IMR-90 (cell line): ENCODE results near the gene DTX1. TPM values are rescaled to one million over a fixed set of nuclear protein-coding genes. Genes with fewer than 3 reads are reported as not detected.

ENCODE experiments used
- ATAC-seq: fragments of 200-7000 bp; cut with Tn5 transposase; 2 replicates; pipeline ENCODE4 v1.9.1; 2020; ENCODE audit warnings: low read depth, mild to moderate bottlenecking, moderate library complexity
- BruUV-seq: library from RNA; stranded (reverse); fragments of 400-500 nt; replicated peaks from 2 replicates; lab custom pipeline; 2021; lab: Mats Ljungman, UMichigan
- CTCF ChIA-PET: fragments of 300-600 bp; formaldehyde crosslinking; extraction: SDS; loops from one replicate; lab custom pipeline; 2021; ENCODE audit warnings: antibody characterized with exemption; lab: Yijun Ruan, JAX
- POLR2A ChIA-PET: fragments of 300-600 bp; sonication (Branson Sonifier 250); formaldehyde crosslinking; loops from one replicate; lab custom pipeline; 2022; ENCODE audit warnings: antibody characterized with exemption; ENCODE audit not compliant: unreplicated experiment; lab: Charles Lee
- DNase-seq: peaks from one replicate; pipeline ENCODE4 v3.0.0; 2013
- H2AFZ ChIP-seq: replicated peaks from 2 replicates; pipeline ENCODE3; 2013; ENCODE audit warnings: low read length, mild to moderate bottlenecking; ENCODE audit not compliant: poor library complexity
- H2AK5ac ChIP-seq: 2 replicates; pipeline ENCODE4 v1.6.1; 2013; ENCODE audit warnings: low read depth, low read length, inconsistent platforms
- H2AK9ac ChIP-seq: replicated peaks from 2 replicates; pipeline ENCODE3; 2013; ENCODE audit warnings: mild to moderate bottlenecking, low read depth, low read length, moderate library complexity; ENCODE audit not compliant: poor library complexity
- H2BK120ac ChIP-seq: 2 replicates; pipeline ENCODE4 v1.6.1; 2013; ENCODE audit warnings: low read depth, low read length, inconsistent platforms
- H2BK15ac ChIP-seq: 3 replicates; pipeline ENCODE4 v1.6.1; 2013; ENCODE audit warnings: low read depth, low read length, inconsistent platforms
- H2BK20ac ChIP-seq: 2 replicates; pipeline ENCODE4 v1.6.1; 2013; ENCODE audit warnings: low read depth, mild to moderate bottlenecking, inconsistent platforms, low read length, moderate library complexity
- H2BK5ac ChIP-seq: 2 replicates; pipeline ENCODE4 v1.6.1; 2013; ENCODE audit warnings: mild to moderate bottlenecking, low read depth, low read length, inconsistent platforms; ENCODE audit not compliant: poor library complexity, severe bottlenecking
- H3K14ac ChIP-seq: replicated peaks from 2 replicates; pipeline ENCODE4 v1.6.1; 2013; ENCODE audit warnings: low read depth, low read length, inconsistent platforms
- H3K18ac ChIP-seq: 2 replicates; pipeline ENCODE4 v1.6.1; 2013; ENCODE audit warnings: low read depth, low read length, control low read depth
- H3K23ac ChIP-seq: 2 replicates; pipeline ENCODE4 v1.6.1; 2013; ENCODE audit warnings: low read depth, low read length, inconsistent platforms
- H3K27ac ChIP-seq: 2 replicates; pipeline ENCODE4 v1.5.1; 2013; ENCODE audit warnings: mild to moderate bottlenecking, control low read depth, low read length; ENCODE audit not compliant: insufficient read depth
- H3K27me3 ChIP-seq: 2 replicates; pipeline ENCODE4 v1.6.1; 2013; ENCODE audit warnings: low read length; ENCODE audit not compliant: control insufficient read depth, insufficient read depth
- H3K36me3 ChIP-seq: 2 replicates; pipeline ENCODE4 v1.6.1; 2013; ENCODE audit warnings: low read length, mixed read lengths; ENCODE audit not compliant: control insufficient read depth, insufficient read depth
- H3K4ac ChIP-seq: 2 replicates; pipeline ENCODE4 v1.6.1; 2013; ENCODE audit warnings: low read depth, low read length, inconsistent platforms
- H3K4me1 ChIP-seq: 2 replicates; pipeline ENCODE4 v1.6.1; 2013; ENCODE audit warnings: low read length, mixed read lengths; ENCODE audit not compliant: control insufficient read depth, insufficient read depth
- H3K4me2 ChIP-seq: 2 replicates; pipeline ENCODE4 v1.6.1; 2013; ENCODE audit warnings: low read depth, mild to moderate bottlenecking, control low read depth, low read length, moderate library complexity
- H3K4me3 ChIP-seq: 2 replicates; pipeline ENCODE4 v1.5.1; 2013; ENCODE audit warnings: low read depth, mild to moderate bottlenecking, control low read depth, low read length, moderate library complexity; ENCODE audit not compliant: insufficient read depth
- H3K56ac ChIP-seq: 2 replicates; pipeline ENCODE4 v1.6.1; 2013; ENCODE audit warnings: low read length, inconsistent platforms; ENCODE audit not compliant: insufficient read depth; ENCODE audit errors: extremely low read depth
- H3K79me1 ChIP-seq, 2 experiments: 2 replicates each; pipeline ENCODE4 v1.6.1; 2013; ENCODE audit warnings: low read length in 2 of 2, inconsistent platforms in 1 of 2, low read depth in 1 of 2
- H3K9ac ChIP-seq: 2 replicates; pipeline ENCODE4 v1.6.1; 2013; ENCODE audit warnings: low read depth, low read length, control low read depth
- H3K9me1 ChIP-seq: 2 replicates; pipeline ENCODE4 v1.6.1; 2013; ENCODE audit warnings: low read length, inconsistent platforms; ENCODE audit not compliant: insufficient read depth
- H3K9me3 ChIP-seq: 2 replicates; pipeline ENCODE4 v1.6.1; 2013; ENCODE audit warnings: low read length; ENCODE audit not compliant: control insufficient read depth, insufficient read depth
- H4K20me1 ChIP-seq: 2 replicates; pipeline ENCODE4 v1.6.1; 2013; ENCODE audit warnings: low read length, inconsistent platforms; ENCODE audit not compliant: insufficient read depth
- H4K5ac ChIP-seq: 2 replicates; pipeline ENCODE4 v1.6.1; 2013; ENCODE audit warnings: mild to moderate bottlenecking, low read depth, low read length, control low read depth
- H4K8ac ChIP-seq, 2 experiments: 2 replicates each; pipeline ENCODE4 v1.6.1; 2013; ENCODE audit warnings: low read depth in 2 of 2, low read length in 2 of 2, control low read depth in 1 of 2, inconsistent platforms in 1 of 2
- H4K91ac ChIP-seq: 2 replicates; pipeline ENCODE4 v1.6.1; 2013; ENCODE audit warnings: low read depth, low read length, inconsistent platforms; ENCODE audit not compliant: insufficient read depth
- BHLHE40 ChIP-seq: fragments of 150-350 bp; IDR thresholded peaks from 2 replicates; pipeline ENCODE4 v1.6.1; 2016; ENCODE audit warnings: mild to moderate bottlenecking, low read depth, low read length
- CTCF ChIP-seq: conservative IDR thresholded peaks from 2 replicates; pipeline ENCODE4 v1.5.1; 2012; ENCODE audit warnings: mild to moderate bottlenecking, low read depth, low read length, improper control_type of control experiment
- FOS ChIP-seq: fragments of 150-350 bp; IDR thresholded peaks from 2 replicates; pipeline ENCODE4 v1.6.1; 2016; ENCODE audit warnings: low read depth, low read length
- MAFK ChIP-seq: IDR thresholded peaks from 2 replicates; pipeline ENCODE4 v1.6.1; 2012; ENCODE audit warnings: low read depth, low read length, improper control_type of control experiment
- MAZ ChIP-seq: IDR thresholded peaks from 2 replicates; pipeline ENCODE4 v1.6.1; 2012; ENCODE audit warnings: low read depth, mild to moderate bottlenecking, low read length, improper control_type of control experiment, moderate library complexity, borderline replicate concordance
- MXI1 ChIP-seq: IDR thresholded peaks from 2 replicates; pipeline ENCODE4 v1.6.1; 2012; ENCODE audit warnings: low read depth, mild to moderate bottlenecking, low read length, moderate library complexity, borderline replicate concordance
- RAD21 ChIP-seq: IDR thresholded peaks from 2 replicates; pipeline ENCODE4 v1.6.1; 2012; ENCODE audit warnings: low read length, improper control_type of control experiment
- RFX5 ChIP-seq: IDR thresholded peaks from 2 replicates; pipeline ENCODE4 v1.8.0; 2012; ENCODE audit warnings: low read depth, mild to moderate bottlenecking, low read length, moderate library complexity
- WGBS, 2 experiments: methylation state at CpG; one replicate each; pipeline versions ENCODE4 v1.1.5 to v1.1.7; 2013; ENCODE audit warnings: missing lambda C conversion rate in 2 of 2; ENCODE audit not compliant: insufficient read length in 1 of 2; ENCODE audit errors: extremely low coverage in 2 of 2; 5-methylcytosine and 5-hydroxymethylcytosine counted together
- dilution Hi-C: fragments of 300-500 bp; cut with HindIII; formaldehyde crosslinking; loops from one replicate; pipeline ENCODE4 v1.14.3; 2018; ENCODE audit warnings: low sequenced_read_pairs; ENCODE audit not compliant: unreplicated experiment
- in situ Hi-C: fragments of 300-500 bp; cut with MboI; formaldehyde crosslinking; loops from 3 replicates; pipeline ENCODE4 v1.14.3; 2019; ENCODE audit warnings: low sequenced_read_pairs, inconsistent platforms, mixed read lengths
- intact Hi-C: fragments of 100-400 bp; cut with micrococcal nuclease; formaldehyde crosslinking; loops from 2 replicates; pipeline ENCODE4 v1.10.0; 2022
- polyA plus RNA-seq, 3 experiments: library from polyadenylated mRNA; depleted of rRNA; stranded (reverse); fragments of >200 nt; gene quantifications; 2 replicates each; pipeline ENCODE4 v1.2.3, GENCODE V29; 2012; ENCODE audit warnings: low replicate concordance in 1 of 3
- total RNA-seq: library from RNA; depleted of rRNA; stranded (reverse); fragments of >200 nt; gene quantifications from 2 replicates; pipeline ENCODE4 v1.2.3, GENCODE V29; 2012

DTX1 gene
- total and polyA plus RNA-seq, 2 of the 4 experiments (the other 2 are of a cell fraction), result not detected

- TF ChIP-seq MAZ, result no peak
These were observed 72.5 kb downstream of the DTX1 start (continued) for GRCh38 chr12:113128802-113129663.

- H2BK5ac ChIP-seq, result no peak overlapping the region
- no peak overlapping the region for H3K27ac ChIP-seq
- H3K36me3 ChIP-seq, result no peaks in the 10 kb centered on the region
- no peaks in the 10 kb centered on the region for H3K9me3 ChIP-seq
- ChIA-PET CTCF (no interaction called here), POLR2A (no interaction called here)
- no TSS peak for BruUV-seq
- H2AK5ac ChIP-seq, result no peak overlapping the region
- no peak overlapping the region for H3K4ac ChIP-seq
- no peak overlapping the region for H3K14ac ChIP-seq
- WGBS, 2 experiments, result 77% methylated on average over 7 of the region's 17 CpGs; no CpG with 5 or more reads in 1 of the 2 experiments
- H3K56ac ChIP-seq, result no peak overlapping the region
- H3K9ac ChIP-seq, result no peak overlapping the region
- H3K4me2 ChIP-seq, result no peak overlapping the region
- TF ChIP-seq RFX5, result no peak
- TF ChIP-seq RAD21, result no peak
- TF ChIP-seq MXI1, result no peak
- TF ChIP-seq BHLHE40, result no peak
- no peak for TF ChIP-seq MAFK
- no peak for TF ChIP-seq FOS
- no peak for TF ChIP-seq MAZ
- no peak for TF ChIP-seq CTCF
- dilution Hi-C loops, result no loop called here
- no peak overlapping the region for H2AFZ ChIP-seq
- H2AK9ac ChIP-seq, result no peak overlapping the region
- H4K20me1 ChIP-seq, result no peaks in the 10 kb centered on the region
- no peak overlapping the region for H4K8ac ChIP-seq
- no peaks in the 10 kb centered on the region for H3K9me1 ChIP-seq
- intact Hi-C loops, result no loop called here
- H3K27me3 ChIP-seq, result peaks cover 3% of the 10 kb centered on the region
- DNase-seq (no peak), ATAC-seq (no peak)
- H3K18ac ChIP-seq, result no peak overlapping the region
- H2BK120ac ChIP-seq, result no peak overlapping the region
- no peak overlapping the region for H3K4me3 ChIP-seq
- H3K4me1 ChIP-seq, result no peaks in the 10 kb centered on the region
- no peak overlapping the region for H2BK20ac ChIP-seq
- H3K23ac ChIP-seq, result no peak overlapping the region
- H3K79me1 ChIP-seq, result no peaks in the 10 kb centered on the region
- H4K5ac ChIP-seq, result no peak overlapping the region
- no peak overlapping the region for H4K91ac ChIP-seq
- no peak overlapping the region for H2BK15ac ChIP-seq
- in situ Hi-C loops, result no loop called here
These were observed 73.3 kb downstream of the DTX1 start for GRCh38 chr12:113129664-113130456.
